Measurements from ENCODE around the gene GPX4. TPM values are rescaled to one million over a fixed set of nuclear protein-coding genes. Genes with fewer than 3 reads are reported as not detected.
A peak's percentile ranks its signal among the peaks of the same experiment; 100 is the strongest.

Gene GPX4
- total RNA-seq, 6 experiments from 2014 or later = 204 to 389 (median 212) TPM

DNA sequence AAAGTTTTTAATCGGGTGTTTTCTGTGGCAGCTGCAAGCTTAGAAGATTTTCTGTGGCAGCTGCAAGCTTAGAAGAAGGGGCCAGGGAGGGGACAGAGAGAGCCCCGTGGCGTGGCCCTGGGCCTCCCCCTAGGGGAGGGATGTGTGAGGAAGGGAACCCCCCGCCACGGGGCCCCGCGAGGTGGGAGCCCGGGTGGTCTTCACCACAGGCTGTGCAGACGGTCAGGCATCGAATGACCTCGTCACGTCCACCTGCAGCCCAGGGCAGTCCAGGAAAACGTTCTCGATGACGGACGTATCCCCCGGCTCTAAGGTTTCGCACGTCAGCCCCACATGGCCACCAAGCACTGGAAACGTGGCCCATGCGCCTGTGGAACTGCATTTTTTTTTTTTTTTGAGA, 17.2 kb upstream of the GPX4 start:
- no peaks in the 10 kb centered on the region for H3K27me3 ChIP-seq
- H3K9me3 ChIP-seq = no peaks in the 10 kb centered on the region
- H3K4me1 ChIP-seq = peaks cover 0 to 8% (median 1%) of the 10 kb centered on the region in 4 donors
- ATAC-seq (no peak), DNase-seq (no peak)
- TF ChIP-seq, protein P1, sequence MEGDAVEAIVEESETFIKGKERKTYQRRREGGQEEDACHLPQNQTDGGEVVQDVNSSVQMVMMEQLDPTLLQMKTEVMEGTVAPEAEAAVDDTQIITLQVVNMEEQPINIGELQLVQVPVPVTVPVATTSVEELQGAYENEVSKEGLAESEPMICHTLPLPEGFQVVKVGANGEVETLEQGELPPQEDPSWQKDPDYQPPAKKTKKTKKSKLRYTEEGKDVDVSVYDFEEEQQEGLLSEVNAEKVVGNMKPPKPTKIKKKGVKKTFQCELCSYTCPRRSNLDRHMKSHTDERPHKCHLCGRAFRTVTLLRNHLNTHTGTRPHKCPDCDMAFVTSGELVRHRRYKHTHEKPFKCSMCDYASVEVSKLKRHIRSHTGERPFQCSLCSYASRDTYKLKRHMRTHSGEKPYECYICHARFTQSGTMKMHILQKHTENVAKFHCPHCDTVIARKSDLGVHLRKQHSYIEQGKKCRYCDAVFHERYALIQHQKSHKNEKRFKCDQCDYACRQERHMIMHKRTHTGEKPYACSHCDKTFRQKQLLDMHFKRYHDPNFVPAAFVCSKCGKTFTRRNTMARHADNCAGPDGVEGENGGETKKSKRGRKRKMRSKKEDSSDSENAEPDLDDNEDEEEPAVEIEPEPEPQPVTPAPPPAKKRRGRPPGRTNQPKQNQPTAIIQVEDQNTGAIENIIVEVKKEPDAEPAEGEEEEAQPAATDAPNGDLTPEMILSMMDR (IDR thresholded peaks at IDR 0.05) = no peak
- TF ChIP-seq POLR2A (IDR thresholded peaks at IDR 0.05) = no peak
- intact Hi-C loops (cut with DNase I) = no loop called here
- H3K27ac ChIP-seq = no peak overlapping the region
- H3K36me3 ChIP-seq = peaks cover 0 to 38% (median 16%) of the 10 kb centered on the region in 4 donors
- H3K4me3 ChIP-seq = no peak overlapping the region
- 72% methylated on average over 5 of the region's 21 CpGs for WGBS (ENCODE audit: insufficient coverage, low coverage, low lambda C conversion rate, missing lambda C conversion rate)

GRCh38 chr19:1087813-1088415, 15.9 kb upstream of the GPX4 start:
- no peak for DNase-seq
- H3K36me3 ChIP-seq = peaks cover 0 to 44% (median 19%) of the 10 kb centered on the region in 4 donors
- intact Hi-C loops (cut with DNase I) = no loop called here
- WGBS (ENCODE audit: insufficient coverage, low coverage, low lambda C conversion rate, missing lambda C conversion rate) = 53% methylated on average over 16 of the region's 27 CpGs
- H3K27me3 ChIP-seq = no peaks in the 10 kb centered on the region
- peak; percentile 16 to 67 (median 33) for ATAC-seq
- peak overlapping the region in 1 of 3 donors; percentile 37 for H3K27ac ChIP-seq
- H3K4me3 ChIP-seq = no peak overlapping the region
- peaks cover 0 to 3% (median 0%) of the 10 kb centered on the region in 4 donors for H3K4me1 ChIP-seq
- no peak for TF ChIP-seq POLR2A (IDR thresholded peaks at IDR 0.05)
- TF ChIP-seq, protein P1 (IDR thresholded peaks at IDR 0.05) = no peak
- no peaks in the 10 kb centered on the region for H3K9me3 ChIP-seq

DNA sequence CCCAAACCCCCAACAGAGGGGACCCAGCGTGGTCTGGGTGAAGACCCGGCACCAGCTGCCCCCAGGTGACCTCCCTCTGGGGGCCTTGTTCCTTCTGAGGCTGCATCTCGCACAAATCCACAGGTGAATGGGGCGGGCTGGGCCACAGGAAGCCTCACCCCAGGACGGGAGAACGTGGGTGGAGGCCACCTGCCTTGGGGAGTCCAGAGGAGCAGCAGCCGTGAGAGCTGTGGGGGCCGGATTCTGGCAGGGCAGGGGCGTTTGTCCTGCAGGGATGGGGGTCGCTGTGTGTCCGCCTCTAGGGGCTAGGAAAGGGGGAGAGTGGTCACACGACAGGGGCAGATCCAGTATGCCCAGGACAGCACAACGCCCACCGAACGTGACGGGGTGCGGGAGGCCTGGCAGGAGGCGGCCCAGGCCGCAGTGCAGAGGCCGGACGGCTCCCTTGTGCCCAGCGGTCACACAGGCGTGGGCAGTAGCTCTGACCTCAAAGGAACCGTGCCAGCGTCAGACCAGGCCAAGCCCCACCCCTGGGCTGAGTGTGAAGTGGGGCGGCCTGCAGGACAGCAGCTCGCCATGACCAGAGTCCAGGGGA, 15.3 kb upstream of the GPX4 start:
- Histone ChIP-seq H3K4me3 (no peak overlapping the region), H3K36me3 (peaks cover 0 to 44% (median 19%) of the 10 kb centered on the region in 4 donors), H3K4me1 (peaks cover 0 to 6% (median 3%) of the 10 kb centered on the region in 4 donors), H3K27me3 (no peaks in the 10 kb centered on the region), H3K27ac (peak overlapping the region in 1 of 3 donors; percentile 37), H3K9me3 (no peaks in the 10 kb centered on the region)
- intact Hi-C loops (cut with DNase I) = no loop called here
- ATAC-seq (peak in 3 of 4 donors; percentile 2 to 38 (median 27)), DNase-seq (no peak)
- TF ChIP-seq, protein P1 (IDR thresholded peaks at IDR 0.05) = no peak
- TF ChIP-seq POLR2A (IDR thresholded peaks at IDR 0.05) = no peak
- WGBS (ENCODE audit: insufficient coverage, low coverage, low lambda C conversion rate, missing lambda C conversion rate) = 46% methylated on average over 7 of the region's 27 CpGs

DNA sequence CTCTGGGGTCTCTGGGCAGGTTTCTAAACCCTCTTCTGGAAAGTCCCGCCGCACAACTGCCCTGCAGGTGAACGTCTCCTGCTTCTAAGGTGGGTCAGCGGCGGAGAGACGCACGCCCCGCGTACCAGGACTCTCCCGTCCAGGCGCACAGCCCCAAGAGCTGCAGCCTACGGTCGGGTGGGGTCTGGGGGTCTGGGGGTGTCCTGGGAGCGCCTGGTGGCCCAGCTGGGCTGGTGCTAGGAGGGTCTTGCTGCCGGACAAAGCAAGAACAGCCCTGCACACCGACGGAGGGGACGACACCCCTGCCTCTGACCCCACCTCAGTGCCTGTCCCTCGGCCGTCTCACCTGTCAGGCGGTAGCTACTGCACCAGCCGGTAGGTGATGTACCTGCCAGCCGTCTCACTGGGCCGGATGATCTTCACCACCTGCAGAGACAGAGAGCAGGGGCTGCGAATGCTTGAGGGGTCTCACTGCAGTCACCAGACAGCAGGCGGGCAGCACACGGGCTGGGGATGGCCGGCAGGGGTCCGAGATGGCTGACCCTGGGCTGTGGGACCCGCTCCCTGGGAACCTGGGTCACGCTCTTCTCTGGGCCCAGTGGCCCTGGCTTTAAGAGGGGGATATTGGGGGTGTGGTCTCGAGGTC, 14.5 kb upstream of the GPX4 start:
- 50% methylated on average over 11 of the region's 32 CpGs for WGBS (ENCODE audit: insufficient coverage, low coverage, low lambda C conversion rate, missing lambda C conversion rate)
- TF ChIP-seq, protein P1 (IDR thresholded peaks at IDR 0.05) = no peak
- TF ChIP-seq POLR2A (IDR thresholded peaks at IDR 0.05) = no peak
- Histone ChIP-seq H3K9me3 (no peaks in the 10 kb centered on the region), H3K4me1 (peaks cover 0 to 12% (median 4%) of the 10 kb centered on the region in 4 donors), H3K4me3 (no peak overlapping the region), H3K27ac (no peak overlapping the region), H3K27me3 (no peaks in the 10 kb centered on the region), H3K36me3 (peaks cover 0 to 44% (median 19%) of the 10 kb centered on the region in 4 donors)
- ATAC-seq = no peak
- intact Hi-C loops (cut with DNase I) = no loop called here
- DNase-seq = peak in 1 of 3 donors; percentile 26
